SH-SY5Y (cell line): Measurements from ENCODE around the gene PRDM5.

Source experiments
- GATA2 ChIP-seq: IDR thresholded peaks from 2 replicates; pipeline ENCODE4 v1.6.1; 2011; ENCODE audit warnings: mild to moderate bottlenecking, low read depth, low read length
- GATA3 ChIP-seq: IDR thresholded peaks from 2 replicates; pipeline ENCODE4 v1.6.1; 2011; ENCODE audit warnings: low read depth, mild to moderate bottlenecking, low read length, moderate library complexity

PRDM5 gene

DNA sequence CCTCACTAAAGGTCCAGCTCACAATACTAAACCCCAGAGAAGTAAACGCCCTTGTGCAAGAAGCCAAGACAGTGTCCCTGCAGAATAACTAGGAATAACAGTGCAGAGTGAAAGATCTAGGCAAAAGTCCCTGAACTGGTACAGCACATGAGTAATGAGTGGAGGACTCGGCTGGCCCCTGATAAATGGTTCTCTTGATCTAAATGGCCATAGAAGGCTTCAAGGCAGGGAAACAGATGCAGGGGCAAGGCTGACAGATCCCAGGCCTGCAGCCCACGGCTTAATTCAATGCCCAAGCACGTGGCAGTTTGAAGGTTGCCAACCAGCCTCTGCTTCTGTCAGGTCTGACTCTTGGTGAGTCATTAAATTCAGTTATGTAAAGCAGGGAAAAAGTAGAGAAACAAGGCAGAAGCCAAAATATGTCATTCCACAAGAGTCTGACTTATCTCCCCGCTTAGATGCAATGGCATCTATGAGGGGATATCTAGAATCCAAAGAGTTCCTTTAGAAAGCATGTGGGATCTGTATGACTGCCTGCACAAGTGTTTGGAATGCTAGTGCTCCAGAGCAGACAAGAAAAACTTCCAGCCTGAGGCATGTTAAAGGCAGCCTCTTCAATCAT is 121.3 kb downstream of the PRDM5 start:
- TF ChIP-seq GATA2 (peak; percentile 48; the same call in 1 of the 2 replicates), GATA3 (no peak)

GRCh38 chr4:120798570-120798969 is 124.0 kb downstream of the PRDM5 start:
- TF ChIP-seq GATA2, result 0 out of 2 replicates have a peak, but pooled peaks have one; percentile 21
- no peak for TF ChIP-seq GATA3

GRCh38 chr4:120796271-120796670 is 126.3 kb downstream of the PRDM5 start:
- TF ChIP-seq GATA2 (no peak), GATA3 (no peak)

GRCh38 chr4:120785202-120785601 is 137.3 kb downstream of the PRDM5 start:
- no peak for TF ChIP-seq GATA3
- no peak for TF ChIP-seq GATA2

DNA sequence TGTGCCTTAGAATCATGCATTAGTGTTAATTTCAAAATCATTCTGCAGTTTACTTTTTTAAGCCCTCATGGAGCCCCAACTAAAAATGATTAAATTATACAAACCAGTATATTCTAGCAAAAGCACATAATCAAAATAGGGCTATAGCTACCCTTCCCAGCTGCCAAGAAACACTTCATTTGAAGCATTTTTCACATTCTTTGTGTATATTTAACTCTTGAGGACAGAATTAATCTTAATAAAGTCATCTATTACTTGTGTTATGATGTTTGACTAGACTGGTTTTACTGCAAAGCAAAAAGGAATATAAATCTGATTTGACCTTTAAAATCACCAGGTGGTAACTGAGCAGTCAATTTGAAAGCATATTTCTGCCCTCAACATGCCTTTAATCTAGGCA is 145.1 kb downstream of the PRDM5 start:
- TF ChIP-seq GATA3 (no peak), GATA2 (no peak)

- TF ChIP-seq GATA3 (no peak), GATA2 (no peak)
Measured at GRCh38 chr4:120775431-120775830, 147.1 kb downstream of the PRDM5 start.

DNA sequence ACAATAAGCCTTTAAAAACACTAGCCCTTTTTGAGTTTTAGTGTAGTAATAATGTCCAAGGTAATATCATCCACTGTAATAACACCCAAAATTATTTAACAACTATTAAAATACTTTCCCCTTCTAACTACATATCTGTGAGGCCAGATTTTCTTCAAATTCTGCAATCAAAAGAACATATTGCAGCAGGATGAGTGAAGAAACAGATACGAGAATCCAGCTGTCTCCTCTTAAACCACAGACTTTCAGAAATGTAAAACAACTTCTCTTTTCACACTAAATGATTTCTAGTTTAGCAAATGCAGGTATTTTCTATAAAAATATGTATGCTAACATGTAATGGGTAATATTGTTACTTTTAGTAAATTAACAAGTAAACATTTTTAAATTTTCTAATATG is 148.9 kb downstream of the PRDM5 start:
- TF ChIP-seq GATA2, result no peak
- TF ChIP-seq GATA3, result no peak

GRCh38 chr4:120771907-120772306 is 150.6 kb downstream of the PRDM5 start:
- TF ChIP-seq GATA3 (no peak), GATA2 (no peak)

DNA sequence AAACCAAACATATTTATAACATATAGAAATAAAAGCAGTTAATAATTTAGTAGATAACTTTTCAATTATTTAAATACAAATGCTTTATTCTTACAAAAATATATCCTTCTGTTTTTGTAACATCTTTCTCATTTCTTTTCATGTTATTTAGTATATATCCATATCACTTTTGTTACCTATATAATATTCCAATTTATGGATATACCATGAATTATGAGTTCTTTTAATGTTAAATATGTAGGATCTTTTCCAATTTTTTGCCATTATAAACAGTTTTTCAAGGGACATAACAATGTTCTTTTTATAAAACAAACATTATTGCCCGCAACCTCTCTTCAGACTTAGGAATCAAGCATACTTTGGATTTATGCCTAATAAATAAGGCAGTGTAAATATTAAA is 151.6 kb downstream of the PRDM5 start:
- TF ChIP-seq GATA2 (no peak), GATA3 (no peak)

GRCh38 chr4:120769227-120769626 is 153.3 kb downstream of the PRDM5 start:
- no peak for TF ChIP-seq GATA2
- no peak for TF ChIP-seq GATA3

DNA sequence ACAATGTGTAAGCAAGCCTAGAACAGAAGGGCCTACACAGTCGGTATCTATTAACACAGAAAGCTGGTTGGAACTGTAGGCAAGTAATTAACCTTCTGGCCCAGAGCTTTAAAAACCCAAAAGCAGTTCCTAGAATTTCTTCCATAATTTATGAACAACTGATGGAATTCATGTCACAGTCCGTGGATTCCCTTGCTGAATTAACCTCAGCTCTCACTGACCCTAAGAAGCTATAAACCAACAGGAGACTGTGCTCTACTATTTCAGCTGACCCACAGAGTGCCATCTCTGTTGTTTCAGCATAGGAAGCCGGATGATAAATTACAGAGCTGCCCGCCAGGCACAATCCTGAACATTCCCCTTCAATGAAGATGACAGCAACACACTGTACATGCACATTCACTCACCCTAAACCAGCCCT is 157.3 kb downstream of the PRDM5 start:
- no peak for TF ChIP-seq GATA3

- TF ChIP-seq GATA2 (no peak), GATA3 (no peak)
Measured at GRCh38 chr4:120763650-120764049, 158.9 kb downstream of the PRDM5 start.

DNA sequence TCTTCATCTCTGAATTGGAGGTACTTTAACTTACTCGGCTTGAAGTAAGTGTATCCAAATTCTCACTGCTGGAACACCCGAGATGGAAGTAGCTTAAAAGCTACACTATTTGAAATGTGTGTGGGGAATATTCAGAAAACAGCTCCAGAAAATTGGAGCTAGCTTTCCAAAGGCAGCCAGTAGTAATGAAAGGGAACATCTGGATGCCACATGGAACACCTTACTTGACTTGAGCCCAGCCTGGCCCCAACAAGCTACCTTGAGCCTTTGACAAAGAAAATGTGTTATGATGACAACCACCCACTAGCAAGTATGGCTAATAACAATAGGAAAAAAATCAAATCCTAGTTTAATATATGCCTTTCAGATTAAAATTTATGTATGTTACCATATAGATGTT is 161.5 kb downstream of the PRDM5 start:
- no peak for TF ChIP-seq GATA3
- no peak for TF ChIP-seq GATA2

- no peak for TF ChIP-seq GATA3
- TF ChIP-seq GATA2, result no peak
Measured at GRCh38 chr4:120760047-120760446, 162.5 kb downstream of the PRDM5 start.

DNA sequence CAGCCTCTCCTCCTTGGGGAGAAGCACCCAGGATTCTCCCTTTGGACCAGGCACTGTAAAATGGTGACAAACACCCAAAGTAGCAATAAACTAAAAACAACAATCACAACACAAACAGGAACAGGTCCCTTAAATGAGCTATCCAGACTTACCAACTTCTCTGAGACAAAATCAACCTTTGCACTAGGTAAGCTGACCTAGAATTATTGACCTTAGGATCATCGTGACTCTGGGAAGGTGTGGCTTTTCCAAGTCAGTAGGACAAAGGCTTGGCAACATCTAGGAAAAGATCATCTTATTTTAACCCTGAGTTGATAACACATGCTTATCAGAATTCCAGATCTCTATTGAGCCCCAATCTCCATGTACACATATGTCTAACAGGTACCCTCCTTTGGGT is 166.7 kb downstream of the PRDM5 start:
- TF ChIP-seq GATA2 (0 out of 2 replicates have a peak, but pooled peaks have one; percentile 24), GATA3 (no peak)

DNA sequence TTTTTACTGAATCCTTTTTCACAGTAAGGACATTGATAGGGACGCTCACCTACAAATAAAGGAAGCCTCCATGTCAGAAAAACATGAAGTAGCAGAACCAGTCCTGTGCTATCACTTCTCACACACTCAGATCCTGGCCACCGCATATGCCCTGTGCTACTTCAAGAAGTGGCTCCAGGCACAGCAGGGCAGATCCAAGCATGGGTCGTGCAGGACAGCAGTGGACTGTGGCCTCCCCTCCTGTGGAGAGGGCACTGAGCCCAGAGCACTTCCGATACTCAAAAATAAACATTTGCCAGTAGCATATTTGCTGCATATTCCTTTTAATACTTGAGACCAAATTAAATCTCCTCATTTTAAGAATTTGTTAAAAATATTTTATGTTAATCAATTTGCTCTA is 167.9 kb downstream of the PRDM5 start:
- no peak for TF ChIP-seq GATA2
- TF ChIP-seq GATA3, result no peak
